OCI-LY3 (cell line): ENCODE measurements around the gene MAN2A1.

Experiments
- H2AFZ ChIP-seq: fragments of 200-600, 300-600 bp; shearing (Covaris generic); 2 replicates; pipeline ENCODE4 v1.6.0; 2014; ENCODE audit warnings: antibody characterized with exemption, low read depth, low read length
- H3K27ac ChIP-seq: fragments of 200-600, 300-600 bp; sonication (generic); 2 replicates; pipeline ENCODE4 v1.5.1; 2014; ENCODE audit warnings: mild to moderate bottlenecking, low read length, moderate library complexity, mixed read lengths
- H3K27me3 ChIP-seq: fragments of 200-600, 300-600 bp; sonication (generic); 2 replicates; pipeline ENCODE4 v1.6.1; 2014; ENCODE audit warnings: low read depth, low read length, mixed read lengths
- H3K36me3 ChIP-seq: fragments of 200-600, 300-600 bp; sonication (generic); replicated peaks from 2 replicates; pipeline ENCODE3; 2014; ENCODE audit warnings: low read depth, low read length, mixed read lengths
- H3K4me1 ChIP-seq: fragments of 300-600, 200-600 bp; sonication (generic); 2 replicates; pipeline ENCODE4 v1.6.1; 2014; ENCODE audit warnings: low read length, mixed read lengths
- H3K4me2 ChIP-seq: fragments of 200-600, 300-600 bp; sonication (generic); 2 replicates; pipeline ENCODE4 v1.6.1; 2014; ENCODE audit warnings: low read length, mixed read lengths
- H3K4me3 ChIP-seq: fragments of 300-600, 200-600 bp; sonication (generic); 2 replicates; pipeline ENCODE4 v1.5.1; 2014; ENCODE audit warnings: antibody characterized with exemption, mild to moderate bottlenecking, low read length, moderate library complexity
- H3K79me2 ChIP-seq: fragments of 300-600, 200-600 bp; shearing (Covaris generic); 2 replicates; pipeline ENCODE4 v1.6.1; 2014; ENCODE audit warnings: mild to moderate bottlenecking, low read length, mixed read lengths
- H3K9ac ChIP-seq: fragments of 300-600, 200-600 bp; shearing (Covaris generic); 2 replicates; pipeline ENCODE4 v1.6.0; 2014; ENCODE audit warnings: mild to moderate bottlenecking, low read length, moderate library complexity
- H3K9me3 ChIP-seq: fragments of 200-600, 300-600 bp; shearing (Covaris generic); 2 replicates; pipeline ENCODE4 v1.6.1; 2014; ENCODE audit warnings: low read length, mixed read lengths; ENCODE audit not compliant: insufficient read depth
- H4K20me1 ChIP-seq: fragments of 200-600, 300-600 bp; sonication (generic); 2 replicates; pipeline ENCODE4 v1.6.1; 2016; ENCODE audit warnings: low read length, mixed read lengths; ENCODE audit not compliant: insufficient read depth
- EZH2phosphoT487 ChIP-seq: fragments of 200-600 bp; shearing (Covaris generic); IDR thresholded peaks from 2 replicates; pipeline ENCODE4 v1.6.1; 2018; ENCODE audit warnings: antibody characterized with exemption, mixed run types, low read depth
- TF ChIP-seq, protein P1 (sequence below): fragments of 200-600, 300-600 bp; sonication (generic); IDR thresholded peaks from 2 replicates; pipeline ENCODE4 v1.5.1; 2014; ENCODE audit warnings: antibody characterized with exemption, low read length, low read depth

MAN2A1 gene

DNA sequence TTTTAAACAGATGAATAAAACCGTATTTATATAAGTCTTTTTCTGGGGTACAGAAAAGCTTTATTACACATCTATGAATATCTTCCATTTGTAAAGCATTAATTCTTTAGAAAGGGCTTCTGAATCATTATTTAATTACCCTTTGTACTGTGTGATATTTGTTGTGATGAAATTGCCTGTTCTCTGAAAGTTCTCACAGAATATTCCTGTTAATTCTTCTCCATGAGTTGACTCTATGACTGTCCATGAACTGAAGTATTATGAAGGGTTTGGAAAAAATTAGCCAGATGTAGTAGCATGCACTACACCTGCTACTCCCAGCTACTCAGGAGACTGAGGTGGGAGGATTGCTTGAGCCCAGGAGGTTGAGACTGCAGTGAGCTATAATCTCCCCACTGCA lies 127.0 kb downstream of the MAN2A1 start:
- H3K36me3 ChIP-seq: peaks cover 15% of the 10 kb centered on the region
- no peaks in the 10 kb centered on the region for H4K20me1 ChIP-seq
- no peak overlapping the region for H3K27ac ChIP-seq
- H3K27me3 ChIP-seq: no peaks in the 10 kb centered on the region
- H3K4me1 ChIP-seq: no peaks in the 10 kb centered on the region
- H3K9me3 ChIP-seq: no peaks in the 10 kb centered on the region
- no peak overlapping the region for H3K9ac ChIP-seq
- H3K79me2 ChIP-seq: no peaks in the 10 kb centered on the region
- TF ChIP-seq EZH2phosphoT487: no peak
- TF ChIP-seq, protein P1, sequence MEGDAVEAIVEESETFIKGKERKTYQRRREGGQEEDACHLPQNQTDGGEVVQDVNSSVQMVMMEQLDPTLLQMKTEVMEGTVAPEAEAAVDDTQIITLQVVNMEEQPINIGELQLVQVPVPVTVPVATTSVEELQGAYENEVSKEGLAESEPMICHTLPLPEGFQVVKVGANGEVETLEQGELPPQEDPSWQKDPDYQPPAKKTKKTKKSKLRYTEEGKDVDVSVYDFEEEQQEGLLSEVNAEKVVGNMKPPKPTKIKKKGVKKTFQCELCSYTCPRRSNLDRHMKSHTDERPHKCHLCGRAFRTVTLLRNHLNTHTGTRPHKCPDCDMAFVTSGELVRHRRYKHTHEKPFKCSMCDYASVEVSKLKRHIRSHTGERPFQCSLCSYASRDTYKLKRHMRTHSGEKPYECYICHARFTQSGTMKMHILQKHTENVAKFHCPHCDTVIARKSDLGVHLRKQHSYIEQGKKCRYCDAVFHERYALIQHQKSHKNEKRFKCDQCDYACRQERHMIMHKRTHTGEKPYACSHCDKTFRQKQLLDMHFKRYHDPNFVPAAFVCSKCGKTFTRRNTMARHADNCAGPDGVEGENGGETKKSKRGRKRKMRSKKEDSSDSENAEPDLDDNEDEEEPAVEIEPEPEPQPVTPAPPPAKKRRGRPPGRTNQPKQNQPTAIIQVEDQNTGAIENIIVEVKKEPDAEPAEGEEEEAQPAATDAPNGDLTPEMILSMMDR: no peak
- H3K4me2 ChIP-seq: no peak overlapping the region
- no peak overlapping the region for H3K4me3 ChIP-seq
- no peak overlapping the region for H2AFZ ChIP-seq

GRCh38 chr5:109819878-109820277 lies 130.2 kb downstream of the MAN2A1 start:
- Histone ChIP-seq H3K27ac (no peak overlapping the region), H3K4me1 (no peaks in the 10 kb centered on the region), H3K9ac (no peak overlapping the region), H3K4me2 (no peak overlapping the region), H3K4me3 (no peak overlapping the region), H4K20me1 (no peaks in the 10 kb centered on the region), H2AFZ (no peak overlapping the region), H3K79me2 (no peaks in the 10 kb centered on the region), H3K9me3 (no peaks in the 10 kb centered on the region), H3K36me3 (peaks cover 13% of the 10 kb centered on the region), H3K27me3 (no peaks in the 10 kb centered on the region)
- no peak for TF ChIP-seq EZH2phosphoT487
- TF ChIP-seq, protein P1: peak; percentile 26; the same call in 1 of the 2 replicates

DNA sequence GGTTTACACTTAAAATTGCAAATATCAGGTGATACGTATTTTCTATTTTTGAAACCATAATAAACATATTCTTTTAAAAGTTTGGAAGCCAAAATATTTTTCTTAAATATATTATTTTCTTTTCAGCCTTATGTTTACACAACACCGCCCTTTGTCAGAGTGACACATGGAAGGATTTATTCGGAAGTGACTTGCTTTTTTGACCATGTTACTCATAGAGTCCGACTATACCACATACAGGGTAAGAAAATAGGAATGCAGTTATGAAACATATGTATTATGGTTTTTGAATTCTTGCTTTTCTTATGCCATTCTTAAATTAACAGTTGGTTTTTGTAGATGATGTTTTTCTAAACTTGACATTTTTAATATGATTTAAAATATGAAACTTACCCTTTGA lies 133.9 kb downstream of the MAN2A1 start:
- Histone ChIP-seq H3K36me3 (peaks cover 21% of the 10 kb centered on the region), H3K9ac (no peak overlapping the region), H3K4me2 (no peak overlapping the region), H3K79me2 (no peaks in the 10 kb centered on the region), H3K27ac (no peak overlapping the region), H3K4me3 (no peak overlapping the region), H3K9me3 (no peaks in the 10 kb centered on the region), H4K20me1 (no peaks in the 10 kb centered on the region), H3K27me3 (no peaks in the 10 kb centered on the region), H3K4me1 (no peaks in the 10 kb centered on the region), H2AFZ (no peak overlapping the region)
- no peak for TF ChIP-seq EZH2phosphoT487
- TF ChIP-seq, protein P1: no peak

DNA sequence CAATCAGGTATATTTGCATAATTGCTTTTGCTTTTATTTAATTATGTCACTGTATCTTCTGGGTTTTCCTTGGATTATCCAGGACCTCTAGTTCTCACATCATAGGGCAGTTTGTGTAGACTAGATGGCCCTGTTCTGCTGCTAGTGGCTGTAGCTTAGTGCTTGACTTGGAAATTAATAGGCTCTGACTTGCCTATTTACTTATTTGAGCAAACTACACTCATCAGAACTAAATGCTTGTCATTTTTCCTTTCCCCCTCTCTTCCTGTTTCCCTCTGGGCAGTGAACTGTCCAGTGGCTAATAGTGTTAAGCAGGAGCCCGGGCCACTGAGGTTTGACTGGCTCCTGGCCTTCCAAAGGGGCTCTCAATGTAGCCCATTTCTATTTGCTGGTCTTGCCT lies 135.7 kb downstream of the MAN2A1 start:
- Histone ChIP-seq H3K9me3 (no peaks in the 10 kb centered on the region), H4K20me1 (no peaks in the 10 kb centered on the region), H3K79me2 (no peaks in the 10 kb centered on the region), H3K4me2 (no peak overlapping the region), H3K4me3 (no peak overlapping the region), H3K9ac (no peak overlapping the region), H3K27ac (no peak overlapping the region), H3K4me1 (no peaks in the 10 kb centered on the region), H3K27me3 (no peaks in the 10 kb centered on the region), H3K36me3 (peaks cover 13% of the 10 kb centered on the region), H2AFZ (no peak overlapping the region)
- TF ChIP-seq EZH2phosphoT487: no peak
- TF ChIP-seq, protein P1: no peak
